Smooth muscle cell (in vitro differentiated cells): ENCODE measurements around the gene CCAR1. TPM values are rescaled to one million over a fixed set of nuclear protein-coding genes. Genes with fewer than 3 reads are reported as not detected.
"Not testable (repeated sequence)": the region's sequence is repeated elsewhere in the genome, so short reads cannot be mapped to it uniquely, and the experiment has no call there.

ENCODE experiments used
- DNase-seq: peaks from one replicate; lab custom pipeline; 2025; ENCODE audit not compliant: unreplicated experiment; lab: John Stamatoyannopoulos, UW
- H2AFZ ChIP-seq: fragments of 200-600 bp; sonication (generic); 2 replicates; pipeline ENCODE4 v1.6.0; 2016; ENCODE audit warnings: antibody characterized with exemption, low read depth, mild to moderate bottlenecking
- H3F3A ChIP-seq: fragments of 200-600 bp; sonication (generic); 2 replicates; pipeline ENCODE4 v1.6.0; 2017; ENCODE audit warnings: antibody characterized with exemption, low read depth
- H3K27ac ChIP-seq: fragments of 200-600 bp; sonication (generic); 2 replicates; pipeline ENCODE4 v1.5.1; 2016; ENCODE audit warnings: low read depth, mild to moderate bottlenecking
- H3K27me3 ChIP-seq: fragments of 200-600 bp; sonication (generic); 2 replicates; pipeline ENCODE4 v1.6.1; 2016; ENCODE audit warnings: low read depth, mild to moderate bottlenecking
- H3K36me3 ChIP-seq: fragments of 200-600 bp; sonication (generic); 2 replicates; pipeline ENCODE4 v1.5.1; 2016; ENCODE audit warnings: low read depth
- H3K4me1 ChIP-seq: fragments of 200-600 bp; sonication (generic); 2 replicates; pipeline ENCODE4 v1.5.1; 2016; ENCODE audit warnings: low read depth
- H3K4me2 ChIP-seq: fragments of 200-600 bp; sonication (generic); 2 replicates; pipeline ENCODE4 v1.6.0; 2016; ENCODE audit warnings: mild to moderate bottlenecking
- H3K4me3 ChIP-seq: fragments of 200-600 bp; sonication (generic); 2 replicates; pipeline ENCODE4 v1.5.1; 2016; ENCODE audit warnings: mild to moderate bottlenecking
- H3K79me2 ChIP-seq: fragments of 200-600 bp; sonication (generic); 2 replicates; pipeline ENCODE4 v1.6.0; 2016; ENCODE audit warnings: low read depth, mild to moderate bottlenecking
- H3K9ac ChIP-seq: fragments of 200-600 bp; sonication (generic); 2 replicates; pipeline ENCODE4 v1.6.0; 2016; ENCODE audit warnings: low read depth
- H3K9me3 ChIP-seq: fragments of 200-600 bp; sonication (generic); replicated peaks from 2 replicates; pipeline ENCODE4 v1.5.1; 2016; ENCODE audit warnings: low read depth
- H4K20me1 ChIP-seq: fragments of 200-600 bp; sonication (generic); 2 replicates; pipeline ENCODE4 v1.6.0; 2016; ENCODE audit warnings: low read depth
- CTCF ChIP-seq: fragments of 200-600 bp; sonication (generic); IDR thresholded peaks from 2 replicates; pipeline ENCODE4 v1.5.1; 2017; ENCODE audit warnings: borderline replicate concordance, mild to moderate bottlenecking, antibody characterized with exemption; ENCODE audit not compliant: insufficient read depth, poor library complexity, severe bottlenecking
- WGBS: methylation state at CpG from one replicate; pipeline ENCODE4 v1.1.7; 2016; ENCODE audit warnings: low lambda C conversion rate; 5-methylcytosine and 5-hydroxymethylcytosine counted together
- polyA plus RNA-seq: library from polyadenylated mRNA; unstranded; fragments of >200 nt; fragmentation: Nextera tagmentation; extraction: Ambion mirVana; gene quantifications from 2 replicates; pipeline ENCODE4 v1.2.1, GENCODE V29; 2016
- total RNA-seq: library from RNA; depleted of rRNA; stranded (reverse); fragments of >200 nt; gene quantifications from 2 replicates; pipeline ENCODE4 v1.2.3, GENCODE V29; 2014

CCAR1 gene
- total and polyA plus RNA-seq, 2 experiments from 2014 or later = 48.7 to 51.4 TPM

- H3K27ac ChIP-seq = no peak overlapping the region
- H3K9ac ChIP-seq = no peak overlapping the region
- H3K4me1 ChIP-seq = no peaks in the 10 kb centered on the region
- WGBS = 100% methylated on average over 1 of the region's 1 CpG
- H3K4me2 ChIP-seq = no peak overlapping the region
- no peaks in the 10 kb centered on the region for H4K20me1 ChIP-seq
- no peaks in the 10 kb centered on the region for H3K36me3 ChIP-seq
- no peak for DNase-seq
- no peaks in the 10 kb centered on the region for H3K79me2 ChIP-seq
- H3F3A ChIP-seq = no peaks in the 10 kb centered on the region
- H2AFZ ChIP-seq = no peak overlapping the region
- H3K4me3 ChIP-seq = no peak overlapping the region
- H3K27me3 ChIP-seq = no peaks in the 10 kb centered on the region
- H3K9me3 ChIP-seq = no peaks in the 10 kb centered on the region
- TF ChIP-seq CTCF = no peak
Measured at GRCh38 chr10:68697106-68697505, 23.9 kb upstream of the CCAR1 start.

- no peaks in the 10 kb centered on the region for H4K20me1 ChIP-seq
- 88% methylated on average over 1 of the region's 1 CpG for WGBS
Measured at GRCh38 chr10:68700197-68700596, 20.8 kb upstream of the CCAR1 start.

GRCh38 chr10:68705548-68705947 lies 15.5 kb upstream of the CCAR1 start:
- DNase-seq = no peak
- Histone ChIP-seq H3K9ac (no peak overlapping the region), H3K4me2 (no peak overlapping the region), H3K4me1 (no peaks in the 10 kb centered on the region), H3K27me3 (no peaks in the 10 kb centered on the region), H3F3A (no peaks in the 10 kb centered on the region), H2AFZ (no peak overlapping the region), H3K36me3 (no peaks in the 10 kb centered on the region), H4K20me1 (no peaks in the 10 kb centered on the region), H3K4me3 (no peak overlapping the region), H3K9me3 (no peaks in the 10 kb centered on the region), H3K79me2 (no peaks in the 10 kb centered on the region), H3K27ac (no peak overlapping the region)
- 88% methylated on average over 1 of the region's 1 CpG for WGBS
- TF ChIP-seq CTCF = no peak

More at GRCh38 chr10:68700197-68700596, 20.8 kb upstream of the CCAR1 start:
- H3K4me1 ChIP-seq = no peaks in the 10 kb centered on the region
- no peak overlapping the region for H3K9ac ChIP-seq
- TF ChIP-seq CTCF = no peak
- H2AFZ ChIP-seq = no peak overlapping the region
- no peaks in the 10 kb centered on the region for H3K9me3 ChIP-seq
- H3F3A ChIP-seq = no peaks in the 10 kb centered on the region
- H3K79me2 ChIP-seq = no peaks in the 10 kb centered on the region
- no peak overlapping the region for H3K27ac ChIP-seq
- no peak overlapping the region for H3K4me3 ChIP-seq
- H3K36me3 ChIP-seq = no peaks in the 10 kb centered on the region
- H3K4me2 ChIP-seq = no peak overlapping the region
- H3K27me3 ChIP-seq = no peaks in the 10 kb centered on the region
- DNase-seq = no peak

- 93% methylated on average over 5 of the region's 5 CpGs for WGBS
- H3K36me3 ChIP-seq, H3K4me3 ChIP-seq, DNase-seq, H3K4me2 ChIP-seq, H4K20me1 ChIP-seq, H3K4me1 ChIP-seq, H3K79me2 ChIP-seq, H2AFZ ChIP-seq, H3K27ac ChIP-seq, H3K27me3 ChIP-seq, H3F3A ChIP-seq, H3K9ac ChIP-seq, H3K9me3 ChIP-seq: not testable (repeated sequence)
Measured at GRCh38 chr10:68708987-68709386, 12.1 kb upstream of the CCAR1 start.

- DNase-seq, H3K27me3 ChIP-seq: not testable (repeated sequence)
- 93% methylated on average over 13 of the region's 13 CpGs for WGBS
Measured at GRCh38 chr10:68713065-68713464, 8.0 kb upstream of the CCAR1 start.

More at GRCh38 chr10:68713065-68713464, 8.0 kb upstream of the CCAR1 start:
- not testable (repeated sequence) for H3K4me3 ChIP-seq, H3K79me2 ChIP-seq, H3K9me3 ChIP-seq, H3K4me2 ChIP-seq, H3K36me3 ChIP-seq, H3K9ac ChIP-seq, H2AFZ ChIP-seq, H3F3A ChIP-seq, H3K27ac ChIP-seq, H4K20me1 ChIP-seq, H3K4me1 ChIP-seq
